Liver (tissue), 9 donors: ENCODE data around the gene PACS1. TPM values are rescaled to one million over a fixed set of nuclear protein-coding genes. Genes with fewer than 3 reads are reported as not detected.

ENCODE experiments used
- DNase-seq: peaks from one replicate; pipeline ENCODE4 v3.0.0-alpha.2; 2017; ENCODE audit warnings: low spot score
- H3K27ac ChIP-seq, 2 donors: one replicate each; pipeline ENCODE4 v1.7.0; 2013; ENCODE audit warnings: inconsistent platforms in 2 of 2, low read length in 2 of 2, control low read depth in 1 of 2, low read depth in 1 of 2, mild to moderate bottlenecking in 1 of 2
- H3K27me3 ChIP-seq, 4 donors: one replicate each; pipeline versions ENCODE4 v1.6.1 to v1.7.0; 2013; ENCODE audit warnings: low read length in 3 of 4, inconsistent platforms in 1 of 4, mild to moderate bottlenecking in 1 of 4, moderate library complexity in 1 of 4; ENCODE audit not compliant: control insufficient read depth in 4 of 4, insufficient read depth in 4 of 4
- H3K36me3 ChIP-seq, 4 donors: one replicate each; pipeline versions ENCODE4 v1.6.1 to v1.7.0; 2013; ENCODE audit warnings: low read length in 3 of 4, mild to moderate bottlenecking in 3 of 4, low read depth in 1 of 4, moderate library complexity in 1 of 4; ENCODE audit not compliant: control insufficient read depth in 4 of 4, insufficient read depth in 3 of 4
- H3K4me1 ChIP-seq, 4 donors: one replicate each; pipeline versions ENCODE4 v1.6.1 to v1.7.0; 2013; ENCODE audit warnings: low read length in 3 of 4, mild to moderate bottlenecking in 3 of 4, moderate library complexity in 1 of 4; ENCODE audit not compliant: control insufficient read depth in 4 of 4, insufficient read depth in 4 of 4
- H3K4me3 ChIP-seq, 3 donors: one replicate each; pipeline versions ENCODE4 v1.6.1 to v1.7.0; 2013; ENCODE audit warnings: low read length in 3 of 3, control low read depth in 1 of 3, low read depth in 1 of 3, mild to moderate bottlenecking in 1 of 3
- H3K9ac ChIP-seq, 2 donors: one replicate each; pipeline ENCODE4 v1.7.0; 2013; ENCODE audit warnings: low read length in 2 of 2, mild to moderate bottlenecking in 2 of 2, moderate library complexity in 2 of 2, control low read depth in 1 of 2, low read depth in 1 of 2
- H3K9me3 ChIP-seq, 4 donors: one replicate each; pipeline versions ENCODE4 v1.6.1 to v1.7.0; 2013; ENCODE audit warnings: low read length in 3 of 4; ENCODE audit not compliant: control insufficient read depth in 4 of 4
- ATF3 ChIP-seq: IDR thresholded peaks from 2 replicates; pipeline ENCODE4 v1.6.1; 2016; ENCODE audit warnings: antibody characterized with exemption
- CTCF ChIP-seq: fragments of 150-350 bp; IDR thresholded peaks from 2 replicates; pipeline ENCODE4 v1.5.1; 2017; ENCODE audit warnings: improper control_type of control experiment, low read depth, low read length; ENCODE audit not compliant: missing input control
- EGR1 ChIP-seq, 2 donors: IDR thresholded peaks; 2 replicates each; pipeline ENCODE4 v1.6.1; 2016 to 2018; ENCODE audit warnings: antibody characterized with exemption in 2 of 2, low read depth in 2 of 2
- FOXA1 ChIP-seq: IDR thresholded peaks from 2 replicates; pipeline ENCODE4 v1.6.1; 2016; ENCODE audit warnings: antibody characterized with exemption
- FOXA2 ChIP-seq: IDR thresholded peaks from 2 replicates; pipeline ENCODE4 v1.6.1; 2016; ENCODE audit warnings: antibody characterized with exemption
- GABPA ChIP-seq, 2 donors: IDR thresholded peaks in 1 of 2; conservative IDR thresholded peaks in 1 of 2; 2 replicates each; pipeline ENCODE4 v1.6.1; 2016; ENCODE audit warnings: antibody characterized with exemption in 2 of 2, mild to moderate bottlenecking in 1 of 2, moderate library complexity in 1 of 2
- HNF4A ChIP-seq, 2 donors: conservative IDR thresholded peaks; 2 replicates each; pipeline ENCODE4 v1.6.1; 2016; ENCODE audit warnings: antibody characterized with exemption in 2 of 2, mild to moderate bottlenecking in 2 of 2
- HNF4G ChIP-seq: IDR thresholded peaks from 2 replicates; pipeline ENCODE4 v1.6.1; 2016; ENCODE audit warnings: antibody characterized with exemption
- JUND ChIP-seq, 2 donors: IDR thresholded peaks; 2 replicates each; pipeline ENCODE4 v1.6.1; 2016; ENCODE audit warnings: antibody characterized with exemption in 2 of 2
- MAX ChIP-seq: IDR thresholded peaks from 2 replicates; pipeline ENCODE4 v1.6.1; 2016; ENCODE audit warnings: antibody characterized with exemption
- NR2F2 ChIP-seq: IDR thresholded peaks from 2 replicates; pipeline ENCODE4 v1.6.1; 2016; ENCODE audit warnings: antibody characterized with exemption
- RAD21 ChIP-seq, 2 donors: IDR thresholded peaks; 2 replicates each; pipeline ENCODE4 v1.6.1; 2016; ENCODE audit warnings: antibody characterized with exemption in 2 of 2, mild to moderate bottlenecking in 2 of 2
- REST ChIP-seq: IDR thresholded peaks from 2 replicates; pipeline ENCODE4 v1.6.1; 2016; ENCODE audit warnings: antibody characterized with exemption, mild to moderate bottlenecking
- RXRA ChIP-seq, 2 donors: IDR thresholded peaks; 2 replicates each; pipeline ENCODE4 v1.6.1; 2017 to 2018; ENCODE audit warnings: antibody characterized with exemption in 2 of 2, mild to moderate bottlenecking in 1 of 2
- SP1 ChIP-seq: IDR thresholded peaks from 2 replicates; pipeline ENCODE4 v1.6.1; 2018; ENCODE audit warnings: antibody characterized with exemption, mild to moderate bottlenecking
- TAF1 ChIP-seq: conservative IDR thresholded peaks from 2 replicates; pipeline ENCODE4 v1.6.1; 2016; ENCODE audit warnings: antibody characterized with exemption, mild to moderate bottlenecking
- YY1 ChIP-seq: IDR thresholded peaks from 2 replicates; pipeline ENCODE4 v1.6.1; 2016; ENCODE audit warnings: antibody characterized with exemption, mild to moderate bottlenecking
- ZBTB33 ChIP-seq: IDR thresholded peaks from 2 replicates; pipeline ENCODE4 v1.6.1; 2016; ENCODE audit warnings: antibody characterized with exemption
- whole genome bisulfite sequencing: extraction: QIAGEN DNeasy Blood & Tissue Kit; methylation state at CpG from one replicate; pipeline ENCODE4 v1.1.7; 2013; 5-methylcytosine and 5-hydroxymethylcytosine counted together
- polyA plus RNA-seq, 2 donors: library from polyadenylated mRNA; stranded (reverse) in 1 of 2; unstranded in 1 of 2; fragments of 200-250 nt in 1 of 2; fragments of >200 nt in 1 of 2; fragmentation: Nextera tagmentation in 1 of 2; extraction: Ambion mirVana in 1 of 2; gene quantifications; one replicate each; pipeline versions ENCODE4 v1.2.1 to v1.2.3, GENCODE V29; 2013 to 2015
- total RNA-seq, 2 donors: library from RNA; depleted of rRNA; stranded (reverse); fragments of >200 nt; gene quantifications; one replicate each; pipeline ENCODE4 v1.2.3, GENCODE V29; 2014
- donor health status: healthy.
- donor health status: healthy.
- donor health status: healthy.
- donor health status: healthy.
- donor health status: healthy.

PACS1 gene
- total and polyA plus RNA-seq, 4 donors = 2.7 to 9.1 (median 7.3) TPM

- no peak for TF ChIP-seq TAF1
- no peak for TF ChIP-seq HNF4G
These were observed 191.5 kb downstream of the PACS1 start (continued) for GRCh38 chr11:66261578-66261977.

GRCh38 chr11:66262191-66262590, 192.1 kb downstream of the PACS1 start:
- Histone ChIP-seq H3K27me3 (no peaks in the 10 kb centered on the region), H3K9me3 (no peaks in the 10 kb centered on the region), H3K36me3 (peaks cover 0 to 6% (median 2%) of the 10 kb centered on the region in 4 donors), H3K27ac (no peak overlapping the region), H3K4me3 (no peak overlapping the region), H3K9ac (no peak overlapping the region), H3K4me1 (peaks cover 0 to 15% (median 8%) of the 10 kb centered on the region in 4 donors)
- no peak for DNase-seq
- TF ChIP-seq HNF4G = no peak
- TF ChIP-seq EGR1 (IDR thresholded peaks at IDR 0.05; ENCODE audit: low read depth in 2 of 2) = no peak
- no peak for TF ChIP-seq HNF4A (conservative IDR thresholded peaks at IDR 0.05)
- TF ChIP-seq JUND (IDR thresholded peaks at IDR 0.05) = no peak
- TF ChIP-seq SP1 = no peak
- TF ChIP-seq CTCF = no peak
- TF ChIP-seq GABPA (IDR thresholded peaks at IDR 0.05 in 1 of 2, conservative IDR thresholded peaks at IDR 0.05 in 1 of 2) = no peak
- TF ChIP-seq FOXA1 = no peak
- TF ChIP-seq REST = no peak
- no peak for TF ChIP-seq FOXA2
- no peak for TF ChIP-seq NR2F2
- TF ChIP-seq TAF1 = no peak
- no peak for TF ChIP-seq ATF3
- TF ChIP-seq YY1 = no peak
- no peak for TF ChIP-seq RAD21 (IDR thresholded peaks at IDR 0.05)
- no peak for TF ChIP-seq MAX
- TF ChIP-seq ZBTB33 = no peak
- no peak for TF ChIP-seq RXRA (IDR thresholded peaks at IDR 0.05)
- 96% methylated on average over 5 of the region's 5 CpGs for WGBS
